ENCODE data around the gene ANKRD11.
"Not testable (repeated sequence)": the region's sequence is repeated elsewhere in the genome, so short reads cannot be mapped to it uniquely, and the experiment has no call there.

Gene ANKRD11

GRCh38 chr16:89396156-89396555 is 94.2 kb downstream of the ANKRD11 start:
- no peak for DNase-seq (ENCODE audit: low read depth, low spot score)
- TF ChIP-seq CTCF (IDR thresholded peaks at IDR 0.05; ENCODE audit: low read depth, low read length) = no peak
- no peak overlapping the region for H3K4me3 ChIP-seq (ENCODE audit: low read depth, low read length)
- in situ Hi-C loops (cut with HindIII; ENCODE audit: low sequenced_read_pairs) = no loop called here

GRCh38 chr16:89395150-89396142 is 94.9 kb downstream of the ANKRD11 start:
- in situ Hi-C loops (cut with HindIII; ENCODE audit: low sequenced_read_pairs) = no loop called here
- no peak overlapping the region for H3K4me3 ChIP-seq (ENCODE audit: low read depth, low read length)
- no peak for TF ChIP-seq CTCF (IDR thresholded peaks at IDR 0.05; ENCODE audit: low read depth, low read length)
- DNase-seq (ENCODE audit: low read depth, low spot score) = peak; percentile 97

- TF ChIP-seq CTCF (IDR thresholded peaks at IDR 0.05; ENCODE audit: low read depth, low read length) = no peak
- DNase-seq (ENCODE audit: low read depth, low spot score) = no peak
- no peak overlapping the region for H3K4me3 ChIP-seq (ENCODE audit: low read depth, low read length)
- in situ Hi-C loops (cut with HindIII; ENCODE audit: low sequenced_read_pairs) = no loop called here
Measured at GRCh38 chr16:89393738-89394406, 96.5 kb downstream of the ANKRD11 start.

- H3K4me3 ChIP-seq (ENCODE audit: low read depth, low read length) = no peak overlapping the region
- no peak for DNase-seq (ENCODE audit: low read depth, low spot score)
- in situ Hi-C loops (cut with HindIII; ENCODE audit: low sequenced_read_pairs) = no loop called here
- TF ChIP-seq CTCF (IDR thresholded peaks at IDR 0.05; ENCODE audit: low read depth, low read length) = no peak
Measured at GRCh38 chr16:89392881-89393737, 97.3 kb downstream of the ANKRD11 start.

- in situ Hi-C loops (cut with HindIII; ENCODE audit: low sequenced_read_pairs); DNase-seq (ENCODE audit: low read depth, low spot score); H3K4me3 ChIP-seq (ENCODE audit: low read depth, low read length): not testable (repeated sequence)
Measured at GRCh38 chr16:89390224-89390583, 100.2 kb downstream of the ANKRD11 start.

- in situ Hi-C loops (cut with HindIII; ENCODE audit: low sequenced_read_pairs); H3K4me3 ChIP-seq (ENCODE audit: low read depth, low read length); DNase-seq (ENCODE audit: low read depth, low spot score): not testable (repeated sequence)
Measured at GRCh38 chr16:89389504-89390223, 100.7 kb downstream of the ANKRD11 start.

- H3K4me3 ChIP-seq (ENCODE audit: low read depth, low read length) = no peak overlapping the region
- TF ChIP-seq CTCF (IDR thresholded peaks at IDR 0.05; ENCODE audit: low read depth, low read length) = no peak
- no peak for DNase-seq (ENCODE audit: low read depth, low spot score)
- in situ Hi-C loops (cut with HindIII; ENCODE audit: low sequenced_read_pairs) = no loop called here
Measured at GRCh38 chr16:89388536-89388935, 101.8 kb downstream of the ANKRD11 start.

Measured in astrocyte of the spinal cord (primary cell).